Measurements from ENCODE around the gene MAGI2.
A peak's percentile ranks its signal among the peaks of the same experiment; 100 is the strongest.

MAGI2 gene

DNA sequence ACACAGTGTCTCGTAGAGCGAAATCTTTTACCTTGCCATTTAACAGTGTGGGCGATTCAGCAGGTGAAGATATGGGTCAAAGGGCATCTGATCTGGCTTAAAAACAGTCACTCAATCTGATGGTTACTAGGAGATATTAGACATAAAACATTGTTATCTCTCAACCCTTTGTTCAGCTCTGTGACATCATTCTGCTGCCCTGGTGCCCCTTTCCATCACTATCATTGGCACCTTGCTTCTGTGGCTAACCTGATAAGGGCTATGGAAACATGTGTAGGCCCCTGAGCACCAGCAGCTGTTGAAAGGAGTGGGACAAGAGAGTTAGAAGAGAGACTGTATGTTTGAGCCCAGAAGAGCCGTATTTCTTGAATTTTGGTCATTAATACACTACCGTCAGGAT is 1004.6 kb downstream of the MAGI2 start:
- DNase-seq, result no peak

GRCh38 chr7:78444267-78444666 is 1009.2 kb downstream of the MAGI2 start:
- no peak for DNase-seq

DNA sequence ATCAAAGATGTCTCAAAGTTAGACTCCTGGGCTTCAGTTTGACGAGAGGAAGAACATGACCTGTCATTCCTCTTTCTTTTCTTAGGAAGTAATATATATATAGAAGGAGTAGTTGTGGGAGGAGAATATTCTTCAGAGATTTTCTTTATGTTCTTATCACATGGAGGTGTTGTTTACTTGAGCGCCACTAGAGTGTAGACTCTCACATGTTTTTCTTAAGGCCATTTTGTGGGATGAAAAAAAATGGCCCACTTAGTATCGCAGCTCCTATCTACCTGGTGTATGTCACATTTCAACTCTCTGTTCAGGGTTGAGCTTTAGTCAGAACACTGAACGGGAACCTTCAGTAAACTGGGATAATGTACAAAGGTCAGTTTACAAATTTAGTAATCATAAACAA is 1009.7 kb downstream of the MAGI2 start:
- no peak for DNase-seq

GRCh38 chr7:78441737-78442136 is 1011.7 kb downstream of the MAGI2 start:
- DNase-seq, result no peak

DNA sequence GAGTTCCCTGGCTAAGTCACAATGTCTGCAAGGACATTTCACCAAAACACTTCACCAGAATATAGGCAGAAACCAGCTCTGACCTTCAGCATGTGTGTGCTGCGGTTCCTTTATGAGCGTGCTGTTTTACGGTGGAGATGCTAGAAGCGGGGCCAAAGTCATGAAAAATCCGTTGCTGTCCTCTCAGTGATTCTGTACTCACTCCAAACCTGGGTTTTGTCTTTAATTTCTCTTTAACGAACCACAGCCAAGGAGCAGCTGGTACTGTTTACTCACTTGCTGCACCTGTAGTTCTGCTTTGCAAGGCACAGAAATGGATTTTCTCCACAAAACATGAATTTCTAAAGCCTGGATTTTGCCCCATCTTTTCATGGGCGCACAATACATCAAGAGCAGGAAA is 1015.0 kb downstream of the MAGI2 start:
- DNase-seq, result peak; percentile 22

DNA sequence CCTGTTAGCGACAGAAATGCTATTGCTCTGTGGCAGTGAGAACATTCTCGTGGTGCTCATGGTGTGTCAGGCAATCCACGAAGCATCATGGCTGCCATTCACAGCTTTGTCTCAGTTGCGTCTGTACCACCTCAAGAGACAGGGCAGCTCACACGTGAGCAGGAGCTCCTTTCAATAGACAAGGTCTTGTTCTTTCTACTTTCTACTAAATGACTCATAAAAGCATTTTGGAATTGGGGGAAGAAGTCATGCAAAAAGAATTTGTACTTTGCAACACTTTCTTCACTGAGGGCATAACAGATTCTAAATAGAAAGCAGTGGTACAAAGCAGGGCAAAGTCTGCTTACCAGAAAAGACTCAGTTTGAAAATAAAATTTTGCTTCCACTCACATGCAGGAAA is 1016.3 kb downstream of the MAGI2 start:
- DNase-seq, result no peak

- DNase-seq, result no peak
Observed at GRCh38 chr7:78435355-78435754, 1018.1 kb downstream of the MAGI2 start.

GRCh38 chr7:78434281-78434680 is 1019.2 kb downstream of the MAGI2 start:
- no peak for DNase-seq

- DNase-seq, result no peak
Observed at GRCh38 chr7:78433421-78433820, 1020.0 kb downstream of the MAGI2 start.

GRCh38 chr7:78429878-78430277 is 1023.6 kb downstream of the MAGI2 start:
- no peak for DNase-seq

- DNase-seq, result no peak
Observed at GRCh38 chr7:78427209-78427608, 1026.3 kb downstream of the MAGI2 start.

- no peak for DNase-seq
Observed at GRCh38 chr7:78420001-78420400, 1033.5 kb downstream of the MAGI2 start.

GRCh38 chr7:78417180-78417853 is 1036.2 kb downstream of the MAGI2 start:
- DNase-seq, result no peak

DNA sequence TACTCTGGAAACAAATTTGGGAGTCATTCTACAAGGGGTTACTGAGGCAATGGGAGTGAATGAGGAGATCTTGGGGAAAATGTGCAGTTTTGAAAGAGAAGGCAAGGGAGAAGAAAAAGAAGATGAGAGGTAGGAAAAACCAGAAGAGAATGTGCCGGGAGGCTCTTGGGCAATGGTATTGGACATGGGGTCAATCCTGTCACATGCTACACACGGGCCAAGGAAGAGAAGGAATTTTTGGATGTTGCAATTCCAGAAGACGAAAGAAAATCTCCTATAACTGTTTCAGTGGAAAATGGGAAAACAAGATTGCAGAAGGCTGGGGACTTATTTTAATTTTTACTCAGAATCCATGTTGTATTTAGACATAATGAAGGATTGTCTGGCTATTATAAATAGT is 1039.9 kb downstream of the MAGI2 start:
- DNase-seq, result no peak

DNA sequence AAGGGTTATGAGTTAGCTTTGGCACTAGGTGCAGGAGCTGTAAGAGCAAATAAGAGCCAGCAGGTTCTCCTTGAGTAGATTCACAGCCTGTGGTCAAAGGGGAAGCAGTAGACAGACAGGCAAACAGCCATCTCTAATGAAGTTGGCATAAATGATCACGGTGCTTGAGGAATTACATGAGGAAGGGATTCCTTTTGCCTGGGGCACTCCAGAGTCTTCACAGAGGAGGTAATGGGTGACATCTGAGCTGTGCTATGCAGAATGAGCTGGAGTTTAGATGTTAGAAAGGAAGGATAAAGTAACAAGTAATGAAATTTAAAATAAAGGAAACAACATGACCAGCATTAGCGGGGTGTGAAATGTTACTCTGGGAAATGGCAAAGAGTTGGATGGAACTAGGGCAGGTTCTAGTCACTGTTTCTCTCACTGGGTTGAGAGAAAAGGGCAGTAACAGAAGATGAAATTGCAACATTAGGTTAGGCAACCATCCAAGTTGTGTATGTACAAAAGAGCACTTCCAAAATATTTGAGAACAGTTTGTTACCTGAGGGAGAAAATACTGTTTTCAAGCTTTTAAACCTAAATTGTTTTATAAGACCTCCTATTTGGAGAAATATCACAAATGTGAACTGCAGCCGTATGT is 1041.1 kb downstream of the MAGI2 start:
- no peak for DNase-seq

GRCh38 chr7:78407031-78407430 is 1046.4 kb downstream of the MAGI2 start:
- DNase-seq, result no peak

- no peak for DNase-seq
Observed at GRCh38 chr7:78406531-78406930, 1046.9 kb downstream of the MAGI2 start.

DNA sequence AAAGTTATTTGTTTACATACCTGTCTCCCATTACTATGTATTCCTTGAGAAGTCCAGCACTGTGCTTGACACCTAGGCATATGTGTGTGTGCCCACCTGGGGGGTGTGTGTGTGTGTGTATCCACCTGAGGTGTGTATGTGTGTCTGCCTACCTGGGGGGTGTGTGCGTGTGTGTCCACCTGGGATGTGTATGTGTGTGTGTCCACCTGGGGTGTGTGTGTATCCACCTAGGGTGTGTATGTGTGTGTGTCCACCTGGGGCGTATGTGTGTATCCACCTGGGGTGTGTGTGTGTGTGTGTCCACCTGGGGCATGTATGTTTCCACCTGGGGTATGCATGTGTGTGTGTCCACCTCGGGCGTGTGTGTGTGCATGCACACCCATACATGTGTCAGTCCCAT is 1051.4 kb downstream of the MAGI2 start:
- DNase-seq, result no peak

DNA sequence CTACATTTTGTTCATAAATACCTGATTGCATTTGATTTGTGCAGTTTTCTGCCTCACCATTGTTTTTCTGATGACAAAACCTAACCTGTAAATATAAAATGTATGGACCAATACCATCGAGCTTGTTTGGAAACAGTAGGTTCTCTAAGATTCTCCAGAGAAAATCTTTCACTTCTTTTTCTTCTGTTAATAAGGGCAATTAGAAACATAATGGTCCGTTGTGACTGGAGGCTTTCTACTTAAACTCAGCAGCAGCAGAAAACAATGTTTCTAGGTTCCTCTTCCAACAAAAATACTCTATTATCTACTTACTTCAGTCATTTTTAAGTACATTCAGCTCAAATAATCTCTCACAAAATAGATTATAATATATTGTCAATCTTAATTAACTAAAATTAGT is 1053.4 kb downstream of the MAGI2 start:
- DNase-seq, result no peak

- no peak for DNase-seq
Observed at GRCh38 chr7:78399033-78399769, 1054.3 kb downstream of the MAGI2 start.

DNA sequence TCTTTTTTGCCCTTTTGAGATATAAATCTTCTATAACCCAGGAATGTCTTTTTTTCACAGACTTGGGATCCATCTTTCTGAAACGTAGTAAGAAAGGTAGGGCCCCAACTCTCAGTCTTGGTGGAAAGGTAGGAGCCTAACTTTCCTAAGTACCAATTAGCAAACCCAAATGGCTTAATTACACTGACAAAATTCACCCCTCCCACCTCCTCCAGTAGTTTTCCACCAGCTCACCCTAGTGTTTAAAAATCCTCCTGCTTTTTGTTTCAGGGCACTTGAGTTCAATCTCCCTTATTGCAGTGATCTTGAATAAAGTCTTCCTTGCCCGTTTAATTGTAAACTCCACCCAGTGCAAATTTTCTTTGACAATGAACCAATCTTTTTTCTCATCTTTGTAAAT is 1054.9 kb downstream of the MAGI2 start:
- DNase-seq, result no peak

- no peak for DNase-seq
Observed at GRCh38 chr7:78398081-78398480, 1055.4 kb downstream of the MAGI2 start.

- DNase-seq, result no peak
Observed at GRCh38 chr7:78396210-78396609, 1057.3 kb downstream of the MAGI2 start.

DNA sequence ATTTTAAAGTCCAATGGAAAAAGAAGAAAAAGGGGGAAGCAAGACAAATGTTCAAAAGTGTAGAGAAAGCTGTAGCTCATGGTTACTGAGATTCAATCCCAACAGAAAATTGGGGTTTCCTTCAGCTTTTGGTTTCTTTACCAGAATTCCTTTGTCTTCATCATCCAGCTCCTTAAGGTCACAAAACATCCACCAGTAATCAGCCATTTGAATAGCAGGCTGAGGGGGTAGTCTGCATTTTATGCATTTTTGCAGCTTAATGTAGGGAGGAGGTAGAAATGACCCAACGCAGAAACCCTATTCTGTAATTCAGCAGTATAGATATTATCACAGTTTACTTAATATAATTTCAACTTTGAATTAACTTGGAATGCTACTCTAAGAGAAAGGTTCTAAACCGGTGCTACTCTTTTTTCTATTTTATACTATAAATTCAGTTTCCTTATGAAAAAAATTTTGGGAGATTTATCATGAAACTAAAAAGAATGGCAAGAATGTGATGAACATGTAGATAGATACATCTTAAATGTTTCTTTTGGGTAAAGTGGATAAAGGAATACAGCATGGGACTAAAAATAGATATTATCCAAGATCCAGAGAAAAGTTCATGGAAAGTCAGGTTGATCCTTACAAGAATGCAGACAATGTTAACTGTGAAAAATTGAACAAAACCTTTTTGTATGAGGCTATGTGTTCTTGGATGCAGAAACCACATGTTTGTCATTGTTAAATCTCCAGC is 1058.0 kb downstream of the MAGI2 start:
- DNase-seq, result no peak

Measured in COR-L47 (cell line).